CD4-positive, alpha-beta T cell treated with Interleukin-15 for 1 hour (primary cell): ENCODE results near the gene ACTL6B.
"Not testable (repeated sequence)": the region's sequence is repeated elsewhere in the genome, so short reads cannot be mapped to it uniquely, and the experiment has no call there.

Source experiments
- DNase-seq: peaks from one replicate; pipeline ENCODE4 v3.0.0-alpha.2; 2020

ACTL6B gene

DNA sequence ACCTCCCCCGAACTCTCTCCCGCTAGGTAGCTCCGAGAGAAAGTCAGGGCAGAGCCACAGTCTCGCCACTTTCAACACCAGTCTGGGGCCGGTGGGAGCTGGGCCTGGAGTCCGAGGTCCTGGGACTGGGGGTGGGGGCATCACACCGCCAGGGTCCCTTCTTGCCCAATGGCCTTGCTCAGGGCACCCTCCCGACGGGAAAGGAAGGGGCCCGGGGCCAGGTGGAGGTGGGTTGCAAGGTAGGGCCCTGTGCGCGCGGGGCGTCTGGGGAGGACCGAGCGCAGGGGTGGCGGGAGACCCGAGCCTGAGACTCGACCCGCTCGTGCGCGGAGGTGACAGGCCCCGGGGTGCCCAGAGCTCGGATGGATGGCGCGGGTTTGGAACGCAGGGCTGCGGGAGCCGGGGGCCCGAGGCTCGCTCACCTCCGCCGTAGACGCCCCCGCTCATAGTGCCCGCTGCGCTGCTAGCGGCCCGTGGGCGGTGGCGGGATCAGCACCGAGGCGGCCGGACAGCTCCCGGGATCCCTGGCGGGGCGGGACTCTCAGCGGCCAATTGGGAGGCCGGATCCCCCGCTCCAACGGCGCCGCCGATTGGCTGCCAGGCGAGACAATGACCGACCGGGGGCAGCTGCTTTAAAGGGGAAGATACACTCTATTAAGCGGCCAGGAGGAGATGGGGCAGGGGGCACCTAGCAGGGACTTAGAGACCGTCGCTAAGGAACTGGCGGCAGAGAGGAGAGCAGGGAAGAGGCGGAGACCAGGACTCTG, at the start of gene ACTL6B:
Gene ACTL6B (minus strand): TSS at position 541 of the 767 bp plus-strand sequence. CDS start 94 bp downstream, at position 447.
- DNase-seq, result peak; percentile 54

GRCh38 chr7:100705320-100705752, 49.1 kb upstream of the ACTL6B start:
- peak; percentile 68 for DNase-seq

GRCh38 chr7:100701089-100701488, 44.8 kb upstream of the ACTL6B start:
- DNase-seq, result not testable (repeated sequence)

DNA sequence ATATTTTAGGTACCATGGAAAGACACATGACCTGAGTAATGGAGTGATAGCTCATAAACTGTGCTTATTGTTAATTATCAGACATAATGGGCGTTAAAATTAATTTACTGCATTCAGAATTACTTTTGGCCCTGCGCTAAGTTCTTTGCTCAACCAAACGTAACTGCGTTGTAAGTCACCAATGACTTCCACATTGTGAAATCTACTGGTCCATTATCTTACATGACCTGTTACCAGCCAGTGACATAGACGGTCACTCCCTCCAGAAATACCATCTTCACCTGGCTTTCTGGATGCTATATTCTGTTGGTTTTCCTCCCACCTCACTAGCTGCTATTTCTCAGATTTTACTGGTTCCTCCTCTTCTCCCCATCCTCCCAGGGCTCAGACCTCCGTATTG, 42.8 kb upstream of the ACTL6B start:
- DNase-seq, result no peak

DNA sequence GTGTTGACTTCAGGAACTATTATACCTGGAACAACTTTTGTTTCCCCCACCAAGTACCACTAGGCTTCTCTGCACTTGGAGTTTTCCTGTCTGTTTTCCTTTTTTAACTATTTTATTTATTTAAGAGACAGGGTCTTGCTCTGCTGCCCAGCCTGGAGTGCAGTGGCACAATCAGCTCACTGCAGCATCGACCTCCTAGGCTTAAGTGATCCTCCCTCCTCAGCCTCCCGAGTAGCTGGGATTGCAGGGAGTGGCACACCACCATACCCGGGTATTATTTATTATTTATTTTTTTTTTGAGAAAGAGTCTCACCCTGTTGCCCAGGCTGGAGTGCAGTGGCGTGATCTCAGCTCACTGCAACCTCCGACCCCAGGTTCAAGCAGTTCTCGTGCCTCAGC, 39.9 kb upstream of the ACTL6B start:
- no peak for DNase-seq

DNA sequence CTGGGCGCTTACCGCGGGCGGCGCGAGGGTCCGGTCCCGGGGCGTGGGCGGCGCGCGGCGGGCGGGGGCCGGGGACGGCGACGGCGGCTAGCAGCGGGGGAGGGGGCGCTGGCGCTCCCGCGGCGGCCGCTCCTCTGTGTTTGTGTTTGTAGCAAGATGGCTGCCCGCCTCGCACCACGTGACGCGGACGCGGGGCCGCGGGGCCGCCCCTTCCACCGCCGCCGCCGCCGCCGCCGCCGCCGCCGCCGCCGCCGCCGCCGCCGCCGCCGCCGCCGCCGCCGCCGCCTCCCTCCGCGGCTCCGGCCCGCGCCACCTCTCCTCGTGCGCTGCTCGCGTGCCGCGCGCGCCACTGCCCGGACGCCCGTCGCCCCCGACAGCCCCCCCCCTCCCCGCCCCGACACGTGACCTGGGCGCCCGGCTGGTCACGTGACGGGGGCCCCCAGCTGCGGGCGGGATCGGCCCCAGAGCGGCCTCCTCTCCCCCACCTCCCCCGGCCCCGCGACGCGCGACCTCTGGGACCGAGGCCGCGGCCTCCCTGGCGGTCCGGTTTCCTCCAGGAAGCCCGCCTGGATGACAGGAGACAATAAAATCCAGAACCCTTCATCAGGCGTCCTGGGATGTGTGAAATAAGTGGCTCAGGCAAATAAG, 38.0 kb upstream of the ACTL6B start, which contains the start of gene GIGYF1:
Gene GIGYF1 (minus strand): TSS at position 153 of the 648 bp plus-strand sequence. CDS start 6,012 bp downstream, outside the sequence.
- peak; percentile 74 for DNase-seq

DNA sequence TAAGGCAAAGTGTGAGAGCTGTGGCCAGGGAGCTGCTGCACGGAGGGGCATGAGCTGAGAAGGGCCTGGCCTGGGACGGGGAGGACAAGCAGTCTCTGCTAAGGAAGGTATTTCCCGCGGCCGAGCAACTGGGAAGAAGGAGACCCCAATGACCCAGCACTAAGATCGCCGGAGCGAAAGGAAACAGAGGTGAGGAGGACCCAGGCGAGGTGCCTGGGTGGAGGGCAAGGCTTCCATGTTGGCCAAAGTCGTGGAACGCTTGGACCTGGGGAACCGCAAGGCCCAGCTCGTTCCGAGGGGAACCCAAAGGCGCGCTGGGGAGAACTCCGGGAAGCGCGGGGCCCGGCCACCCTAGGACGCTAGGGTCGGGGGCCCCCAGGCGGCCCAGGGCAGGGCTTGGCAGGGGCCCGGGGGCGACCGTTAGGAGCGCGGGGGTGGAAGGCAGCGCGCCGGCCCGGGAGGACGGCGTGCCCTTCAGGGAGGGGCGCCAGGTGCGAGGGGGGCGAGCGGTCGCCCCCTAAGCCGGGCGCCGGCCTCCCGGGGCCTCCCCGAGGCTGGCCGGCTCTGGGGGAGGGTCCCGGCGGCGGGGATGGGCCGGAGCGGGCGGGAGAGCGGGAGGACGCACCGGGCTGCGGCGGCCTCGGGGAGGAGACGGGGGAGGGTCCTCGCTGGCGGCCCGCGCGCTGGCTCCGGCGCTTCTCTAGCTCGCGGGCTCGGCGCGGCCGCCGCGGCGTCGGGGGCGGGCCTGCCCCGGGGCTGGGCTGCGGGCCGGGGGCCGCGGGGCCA, 37.3 kb upstream of the ACTL6B start:
- DNase-seq, result no peak

- no peak for DNase-seq
Observed at GRCh38 chr7:100692578-100692961, 36.3 kb upstream of the ACTL6B start.

GRCh38 chr7:100691676-100692577, 35.7 kb upstream of the ACTL6B start:
- peak; percentile 74 for DNase-seq

- DNase-seq, result no peak
Observed at GRCh38 chr7:100689230-100690135, 33.2 kb upstream of the ACTL6B start.

DNA sequence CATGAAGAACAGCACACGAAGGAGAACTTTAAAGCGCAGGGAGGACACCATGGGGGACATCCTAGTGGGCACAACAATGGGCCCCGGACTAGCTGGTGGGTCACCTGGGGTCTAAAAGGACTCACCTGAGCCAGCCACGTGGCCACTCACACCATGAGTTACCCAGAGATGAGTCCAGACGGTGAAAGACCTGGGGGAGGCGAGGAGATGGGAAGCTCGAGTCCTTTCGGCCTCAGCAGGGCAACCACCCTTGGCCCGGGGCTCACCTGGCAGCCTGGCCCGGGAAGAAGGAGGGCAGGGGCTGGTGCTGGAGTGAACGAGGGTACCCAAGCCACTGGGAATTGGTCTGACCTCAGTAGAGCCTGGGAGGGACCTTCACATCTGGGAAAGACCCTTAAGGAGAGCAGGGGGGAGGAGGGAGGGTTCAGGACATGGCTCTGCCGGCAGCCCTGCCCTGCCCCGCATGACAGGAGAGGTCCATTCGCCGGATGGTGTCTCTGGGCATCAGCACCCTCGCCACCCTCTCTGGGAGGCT, 32.1 kb upstream of the ACTL6B start:
- no peak for DNase-seq

- DNase-seq, result no peak
Observed at GRCh38 chr7:100687751-100688300, 31.6 kb upstream of the ACTL6B start.

- no peak for DNase-seq
Observed at GRCh38 chr7:100687261-100687660, 31.0 kb upstream of the ACTL6B start.

DNA sequence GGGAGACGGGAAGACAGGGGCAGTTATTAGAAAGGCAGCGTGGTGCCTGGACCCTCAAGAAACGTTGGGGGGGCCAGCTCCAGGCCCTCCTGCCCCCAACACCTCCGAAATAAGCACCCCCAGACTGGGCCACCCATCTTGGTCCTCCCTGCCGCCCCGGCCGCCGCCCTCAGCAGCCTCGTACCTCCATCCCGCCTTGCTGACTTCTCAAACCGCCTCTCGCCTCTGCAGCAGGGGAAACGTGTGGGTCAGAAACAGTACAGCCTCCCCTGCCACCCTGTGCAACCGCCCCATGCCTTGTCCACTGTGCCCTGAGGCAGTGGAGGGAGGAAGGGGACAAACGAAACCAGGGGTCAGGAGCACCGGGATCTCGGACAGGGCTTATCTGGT, 30.6 kb upstream of the ACTL6B start:
- DNase-seq, result no peak

GRCh38 chr7:100686201-100686821, 30.1 kb upstream of the ACTL6B start:
- DNase-seq, result no peak

DNA sequence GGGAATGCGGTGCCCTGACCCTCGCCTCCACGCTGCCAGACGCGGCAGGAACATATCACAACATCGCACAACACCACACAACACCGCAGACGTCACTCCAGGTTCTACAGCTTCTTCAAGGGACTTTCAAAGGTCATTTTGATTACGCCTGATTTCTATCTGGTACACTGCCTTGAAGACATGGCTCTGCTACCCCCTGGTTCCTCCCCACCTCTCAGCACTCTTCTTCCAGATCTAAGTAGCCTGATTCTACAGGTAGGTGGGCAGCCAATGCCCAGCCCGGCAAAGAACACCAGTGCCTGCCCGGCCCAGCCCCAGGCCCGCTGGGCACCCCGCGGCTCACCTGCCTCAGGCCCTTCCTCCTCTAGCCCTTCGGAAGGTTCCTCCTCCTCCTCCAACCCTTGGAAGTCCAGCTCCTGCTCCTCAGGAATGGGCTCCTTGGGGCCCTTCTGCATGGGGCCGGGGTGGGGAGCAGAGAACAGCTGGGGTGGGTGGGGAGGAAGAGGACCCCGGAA, 29.4 kb upstream of the ACTL6B start:
- no peak for DNase-seq

GRCh38 chr7:100685049-100685605, 28.9 kb upstream of the ACTL6B start:
- DNase-seq, result no peak

- no peak for DNase-seq
Observed at GRCh38 chr7:100684534-100685042, 28.3 kb upstream of the ACTL6B start.
